Omental fat pad (tissue), 4 donors: ENCODE data around the gene ARHGEF2. TPM values are rescaled to one million over a fixed set of nuclear protein-coding genes. Genes with fewer than 3 reads are reported as not detected.

ENCODE experiments used
- ATAC-seq: fragments of 150-250 bp; one replicate; pipeline ENCODE4 v1.9.1; 2016; ENCODE audit warnings: mild to moderate bottlenecking, moderate library complexity; ENCODE audit not compliant: low FRiP score
- DNase-seq: peaks from one replicate; pipeline ENCODE4 v3.0.0-alpha.2; 2019; ENCODE audit warnings: low spot score
- CTCF ChIP-seq, 3 donors: fragments of 450-650 bp; IDR thresholded peaks; one replicate each; pipeline ENCODE4 v1.5.1; 2016 to 2017; ENCODE audit warnings: antibody characterized with exemption in 3 of 3, mild to moderate bottlenecking in 3 of 3, moderate library complexity in 2 of 3
- small RNA-seq: library from RNA; depleted of rRNA; stranded (forward); fragments of <200 nt; gene quantifications from one replicate; pipeline ENCODE3, GENCODE V24; 2016
- total RNA-seq, 4 donors: library from RNA; depleted of rRNA; stranded (reverse); fragments of >200 nt; gene quantifications; one replicate each; pipeline ENCODE4 v1.1.0, GENCODE V29; 2016

The ARHGEF2 gene
- total RNA-seq, 4 donors from 2014 or later, result 89.5 to 151 (median 98.6) TPM

- no peak for TF ChIP-seq CTCF (IDR thresholded peaks at IDR 0.05)
- DNase-seq (no peak), ATAC-seq (no peak)
Measured at GRCh38 chr1:155909894-155910293, 68.5 kb downstream of the ARHGEF2 start.

DNA sequence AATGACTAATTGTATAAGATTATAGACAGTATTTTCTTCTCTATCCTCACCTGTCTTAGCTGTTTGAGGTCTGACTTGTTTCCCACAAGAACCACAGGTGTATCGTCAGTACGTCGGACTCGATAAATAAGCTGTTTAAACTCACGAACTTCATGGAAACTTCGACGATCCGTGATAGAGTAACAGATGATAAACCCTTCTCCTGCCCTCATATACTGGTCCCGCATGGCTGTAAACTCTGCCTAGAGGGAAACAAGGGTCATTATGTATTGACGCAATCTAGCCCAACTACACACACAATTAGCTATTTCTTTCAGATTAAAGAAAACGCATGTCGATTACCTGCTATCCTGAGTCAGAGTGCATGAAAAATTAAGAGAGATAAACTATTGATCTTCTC lies 74.1 kb downstream of the ARHGEF2 start:
- TF ChIP-seq CTCF (IDR thresholded peaks at IDR 0.05), result no peak
- DNase-seq (no peak), ATAC-seq (no peak)

DNA sequence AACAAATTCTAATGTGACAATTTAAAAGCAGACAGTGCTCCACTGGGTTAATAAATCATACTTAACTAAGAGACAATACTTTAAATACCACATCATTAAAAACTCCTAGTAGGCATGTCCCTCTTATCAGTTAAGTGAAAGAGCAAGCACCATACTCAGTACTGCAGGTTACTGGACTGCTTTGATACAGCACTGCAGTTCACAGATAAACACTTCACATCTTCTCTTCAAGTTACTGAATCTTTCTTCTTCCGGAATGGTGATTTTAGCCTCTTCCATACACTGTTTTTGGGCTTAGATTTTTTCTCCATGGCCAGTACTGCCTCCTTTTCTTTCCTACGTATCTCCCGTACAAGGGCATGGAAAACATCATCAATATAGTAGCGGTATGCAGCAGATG lies 78.2 kb downstream of the ARHGEF2 start:
- ATAC-seq (no peak), DNase-seq (no peak)
- no peak for TF ChIP-seq CTCF (IDR thresholded peaks at IDR 0.05)

- no peak for TF ChIP-seq CTCF (IDR thresholded peaks at IDR 0.05)
- no peak for DNase-seq
Measured at GRCh38 chr1:155899683-155900082, 78.7 kb downstream of the ARHGEF2 start.

DNA sequence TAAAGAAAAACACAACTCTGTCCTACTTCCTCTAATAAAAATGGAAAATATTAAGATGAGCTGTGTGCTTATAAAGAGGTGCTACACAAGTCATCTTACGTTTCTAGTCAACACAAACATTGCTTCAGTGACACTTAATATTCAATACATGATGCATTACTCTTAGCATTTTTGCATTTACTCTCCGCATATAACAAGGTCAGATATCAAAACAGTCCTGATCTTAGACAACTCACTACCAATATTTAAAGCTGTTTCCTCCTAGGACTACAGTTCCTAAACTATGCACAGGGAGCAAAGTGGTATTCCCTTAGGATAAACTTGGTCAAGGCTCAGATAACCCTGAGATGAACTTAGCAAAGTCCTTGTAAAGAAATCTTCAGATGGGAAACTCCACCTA lies 79.5 kb downstream of the ARHGEF2 start:
- ATAC-seq (no peak), DNase-seq (no peak)
- TF ChIP-seq CTCF (IDR thresholded peaks at IDR 0.05), result no peak

More at GRCh38 chr1:155899683-155900082, 78.7 kb downstream of the ARHGEF2 start:
- no peak for ATAC-seq

DNA sequence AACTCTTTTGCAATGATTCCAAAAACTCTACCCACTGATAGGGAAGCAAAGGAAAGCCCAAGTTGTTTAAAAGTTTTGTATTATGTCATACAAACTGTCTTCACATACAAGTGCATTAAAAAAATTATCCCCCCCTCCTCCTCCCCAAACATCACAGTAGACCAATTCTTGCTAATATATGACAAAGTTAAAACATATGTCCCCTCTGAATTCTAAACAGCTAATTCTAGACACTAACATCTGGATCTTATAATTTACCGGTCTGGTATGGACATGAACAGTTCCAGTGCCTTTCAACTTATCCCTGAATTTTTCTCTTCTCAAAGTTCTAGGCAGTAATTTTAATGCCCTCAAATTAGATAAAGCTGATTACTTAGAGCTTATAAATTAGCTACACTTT lies 80.6 kb downstream of the ARHGEF2 start:
- TF ChIP-seq CTCF (IDR thresholded peaks at IDR 0.05), result no peak
- ATAC-seq, result no peak
- DNase-seq, result no peak

Small RNA genes within 50 kb of the gene (small RNA-seq; reads per million reads assigned to genes)
- not detected for gene MIR6738
- not detected for gene SCARNA4
- gene SNORA80E, result 69.5 reads per million, percentile 96 among the genes with 10 or more reads in this experiment

Other genes starting within 250 kb of the ARHGEF2 start
- gene GON4L, start 121.3 kb downstream of the ARHGEF2 start, total RNA-seq, result 10 to 100 TPM; 21.5 to 52.0 (median 37.9) TPM
- gene SYT11, start 119.0 kb downstream of the ARHGEF2 start, total RNA-seq, result 10 to 100 TPM in 1 of 4 donors, 1 to 10 TPM in 3; 4.2 to 11.2 (median 6.2) TPM
- gene RIT1, start 67.2 kb downstream of the ARHGEF2 start, total RNA-seq, result 10 to 100 TPM; 27.1 to 38.5 (median 32.9) TPM
- gene KHDC4, start 44.1 kb downstream of the ARHGEF2 start, total RNA-seq, result 10 to 100 TPM; 28.8 to 54.2 (median 42.7) TPM
- not detected for gene RXFP4, start 36.9 kb downstream of the ARHGEF2 start, total RNA-seq
- gene SSR2, start 42.4 kb upstream of the ARHGEF2 start, total RNA-seq, result 100 to 1,000 TPM; 197 to 397 (median 308) TPM
- gene UBQLN4, start 75.3 kb upstream of the ARHGEF2 start, total RNA-seq, result 10 to 100 TPM; 16.2 to 24.5 (median 18.6) TPM
- 10 to 100 TPM; 45.8 to 74.3 (median 65.0) TPM for gene LAMTOR2, start 76.2 kb upstream of the ARHGEF2 start, total RNA-seq
- gene RAB25, start 82.6 kb upstream of the ARHGEF2 start, total RNA-seq, result under 1 TPM in 1 of 4 donors, not detected in 3; 0.84 TPM
- under 1 TPM; 0.56 to 0.96 (median 0.66) TPM for gene MEX3A, start 103.9 kb upstream of the ARHGEF2 start, total RNA-seq
- 1,000 to 10,000 TPM in 1 of 4 donors, 100 to 1,000 TPM in 3; 288 to 1,820 (median 589) TPM for gene LMNA, start 136.2 kb upstream of the ARHGEF2 start, total RNA-seq
- gene SEMA4A, start 175.0 kb upstream of the ARHGEF2 start, total RNA-seq, result 10 to 100 TPM in 3 of 4 donors, 1 to 10 TPM in 1; 4.1 to 99.1 (median 24.6) TPM
- 10 to 100 TPM; 19.1 to 89.8 (median 36.3) TPM for gene SLC25A44, start 215.6 kb upstream of the ARHGEF2 start, total RNA-seq
- 10 to 100 TPM; 34.0 to 74.8 (median 49.5) TPM for gene PMF1, start 234.5 kb upstream of the ARHGEF2 start, total RNA-seq